A204.1 (cell line): Measurements from ENCODE around the gene RSRC1.

Experiments
- FAIRE-seq: peaks from 2 replicates; lab custom pipeline; 2012; peaks lifted over from hg19 to GRCh38; lab: Jason Lieb, UNC

The RSRC1 gene

GRCh38 chr3:158233791-158234190 is 123.9 kb downstream of the RSRC1 start:
- FAIRE-seq: no peak

- FAIRE-seq: no peak
These were observed 134.4 kb downstream of the RSRC1 start for GRCh38 chr3:158244274-158244673.

- FAIRE-seq: no peak
These were observed 137.4 kb downstream of the RSRC1 start for GRCh38 chr3:158247288-158247687.

- no peak for FAIRE-seq
These were observed 138.4 kb downstream of the RSRC1 start for GRCh38 chr3:158248261-158248660.

- FAIRE-seq: no peak
These were observed 139.3 kb downstream of the RSRC1 start for GRCh38 chr3:158249183-158249582.

GRCh38 chr3:158258619-158259018 is 148.7 kb downstream of the RSRC1 start:
- no peak for FAIRE-seq

GRCh38 chr3:158260392-158260791 is 150.5 kb downstream of the RSRC1 start:
- FAIRE-seq: no peak

GRCh38 chr3:158261371-158261991 is 151.6 kb downstream of the RSRC1 start:
- FAIRE-seq: no peak

- no peak for FAIRE-seq
These were observed 155.0 kb downstream of the RSRC1 start for GRCh38 chr3:158264894-158265293.

GRCh38 chr3:158267015-158267414 is 157.1 kb downstream of the RSRC1 start:
- FAIRE-seq: no peak

- no peak for FAIRE-seq
These were observed 160.1 kb downstream of the RSRC1 start for GRCh38 chr3:158269942-158270341.

- FAIRE-seq: no peak
These were observed 162.2 kb downstream of the RSRC1 start for GRCh38 chr3:158272081-158272480.

GRCh38 chr3:158273656-158274055 is 163.8 kb downstream of the RSRC1 start:
- FAIRE-seq: no peak

- no peak for FAIRE-seq
These were observed 168.3 kb downstream of the RSRC1 start for GRCh38 chr3:158278187-158278586.

- no peak for FAIRE-seq
These were observed 169.7 kb downstream of the RSRC1 start for GRCh38 chr3:158279609-158280008.

GRCh38 chr3:158295771-158296170 is 185.9 kb downstream of the RSRC1 start:
- no peak for FAIRE-seq

- FAIRE-seq: no peak
These were observed 188.1 kb downstream of the RSRC1 start for GRCh38 chr3:158297940-158298339.

- FAIRE-seq: no peak
These were observed 198.5 kb downstream of the RSRC1 start for GRCh38 chr3:158308236-158308928.

GRCh38 chr3:158312560-158313141 is 202.8 kb downstream of the RSRC1 start:
- no peak for FAIRE-seq

GRCh38 chr3:158313338-158313927 is 203.5 kb downstream of the RSRC1 start:
- peak; percentile 23 for FAIRE-seq

GRCh38 chr3:158314426-158315357 is 204.8 kb downstream of the RSRC1 start:
- no peak for FAIRE-seq
